Vagina (tissue), 2 donors: ENCODE data around the gene MLYCD. TPM values are rescaled to one million over a fixed set of nuclear protein-coding genes. Genes with fewer than 3 reads are reported as not detected.

Experiments used
- DNase-seq, 2 donors: peaks; one replicate each; pipeline ENCODE4 v3.0.0-alpha.2; 2017; ENCODE audit errors: extremely low spot score in 2 of 2
- H3K27ac ChIP-seq: fragments of 200-600 bp; sonication (generic); one replicate; pipeline ENCODE4 v1.5.1; 2019
- H3K27me3 ChIP-seq: fragments of 200-600 bp; sonication (generic); one replicate; pipeline ENCODE4 v1.5.1; 2019
- H3K36me3 ChIP-seq, 2 donors: fragments of 200-600 bp; sonication (generic); one replicate each; pipeline ENCODE4 v1.5.1; 2017 to 2019
- H3K4me1 ChIP-seq: fragments of 200-600 bp; sonication (generic); one replicate; pipeline ENCODE4 v1.5.1; 2019
- H3K4me3 ChIP-seq, 2 donors: fragments of 200-600 bp; sonication (generic); 1 replicate in 1 of 2; 2 replicates in 1 of 2; pipeline ENCODE4 v1.5.1; 2016 to 2019
- H3K9me3 ChIP-seq: fragments of 200-600 bp; sonication (generic); one replicate; pipeline ENCODE4 v1.5.1; 2019
- POLR2A ChIP-seq, 2 donors: fragments of 450-650 bp; IDR thresholded peaks; one replicate each; pipeline ENCODE4 v1.6.1; 2017; ENCODE audit warnings: antibody characterized with exemption in 2 of 2, mild to moderate bottlenecking in 2 of 2, moderate library complexity in 2 of 2
- POLR2AphosphoS5 ChIP-seq, 2 donors: sonication (generic); formaldehyde crosslinking; IDR thresholded peaks; one replicate each; pipeline ENCODE4 v1.9.0; 2017; ENCODE audit warnings: antibody characterized with exemption in 2 of 2, mild to moderate bottlenecking in 2 of 2, low read depth in 1 of 2; ENCODE audit not compliant: insufficient read depth in 1 of 2
- intact Hi-C: fragments of 100-400 bp; cut with DNase I; formaldehyde crosslinking; loops from one replicate; pipeline ENCODE4 v1.15.1; 2023
- total RNA-seq: library from RNA; depleted of rRNA; stranded (reverse); fragments of >200 nt; gene quantifications from one replicate; pipeline ENCODE4 v1.2.3, GENCODE V29; 2016
- TF ChIP-seq, protein P1 (sequence below), 3 experiments: fragments of 450-650 bp in 2 of 3; fragments of 200-600 bp in 1 of 3; sonication (generic) in 1 of 3; IDR thresholded peaks; one replicate each; pipeline ENCODE4 v1.5.1; 2017 to 2019; ENCODE audit warnings: antibody characterized with exemption in 3 of 3, mild to moderate bottlenecking in 2 of 3, moderate library complexity in 2 of 3

Gene MLYCD
- total RNA-seq, 1 donor from 2014 or later, result 8.8 TPM

DNA sequence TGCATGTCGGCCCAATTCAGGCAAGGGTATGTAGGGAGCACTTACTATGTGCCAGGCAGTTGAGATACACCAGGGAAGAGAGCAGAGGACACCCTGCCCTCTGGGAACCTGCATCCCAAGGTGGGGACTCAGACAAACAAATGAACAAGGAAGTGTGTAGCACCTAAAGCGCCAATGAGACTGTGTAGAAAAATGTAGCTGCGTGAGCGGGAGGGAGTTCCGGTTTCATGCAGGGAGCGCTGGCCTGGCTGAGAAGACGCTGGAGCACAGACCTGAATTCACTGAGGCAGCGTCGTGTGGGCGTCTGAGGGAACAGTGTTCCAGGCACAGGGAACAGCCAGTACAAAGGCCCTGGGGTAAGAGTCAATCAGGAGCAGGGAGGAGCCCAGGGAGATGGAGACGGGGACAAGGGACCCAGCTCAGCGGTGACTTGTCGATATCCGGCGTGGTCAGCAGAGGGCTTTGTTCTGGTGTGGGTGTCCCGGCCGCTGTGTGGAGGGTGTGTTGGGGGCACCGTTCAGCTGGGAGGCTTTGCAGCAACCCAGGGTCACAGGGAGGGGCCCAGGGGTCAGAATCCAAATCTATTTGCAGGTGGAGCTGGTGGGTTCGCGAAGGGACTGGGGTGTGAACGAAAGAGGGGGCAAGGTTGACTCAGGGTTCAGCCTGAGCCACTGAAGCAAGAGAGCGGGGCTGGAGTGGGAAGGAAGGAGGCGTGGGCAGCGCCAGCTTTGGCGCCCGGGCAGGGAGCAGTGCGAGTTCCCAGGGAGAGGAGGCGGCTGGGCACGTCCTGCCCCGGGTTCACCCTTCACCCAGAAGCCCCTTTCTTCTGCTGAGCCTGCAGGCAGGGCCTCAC is 36.3 kb downstream of the MLYCD start:
- intact Hi-C loops, result no loop called here
- Histone ChIP-seq H3K27ac (no peak overlapping the region), H3K4me3 (no peak overlapping the region), H3K4me1 (no peaks in the 10 kb centered on the region), H3K9me3 (no peaks in the 10 kb centered on the region), H3K36me3 (no peaks in the 10 kb centered on the region), H3K27me3 (no peaks in the 10 kb centered on the region)
- no peak for DNase-seq
- TF ChIP-seq POLR2AphosphoS5 (IDR thresholded peaks at IDR 0.05; ENCODE audit: insufficient read depth in 1 of 2, low read depth in 1 of 2) (no peak), POLR2A (IDR thresholded peaks at IDR 0.05) (no peak)
- TF ChIP-seq, protein P1, sequence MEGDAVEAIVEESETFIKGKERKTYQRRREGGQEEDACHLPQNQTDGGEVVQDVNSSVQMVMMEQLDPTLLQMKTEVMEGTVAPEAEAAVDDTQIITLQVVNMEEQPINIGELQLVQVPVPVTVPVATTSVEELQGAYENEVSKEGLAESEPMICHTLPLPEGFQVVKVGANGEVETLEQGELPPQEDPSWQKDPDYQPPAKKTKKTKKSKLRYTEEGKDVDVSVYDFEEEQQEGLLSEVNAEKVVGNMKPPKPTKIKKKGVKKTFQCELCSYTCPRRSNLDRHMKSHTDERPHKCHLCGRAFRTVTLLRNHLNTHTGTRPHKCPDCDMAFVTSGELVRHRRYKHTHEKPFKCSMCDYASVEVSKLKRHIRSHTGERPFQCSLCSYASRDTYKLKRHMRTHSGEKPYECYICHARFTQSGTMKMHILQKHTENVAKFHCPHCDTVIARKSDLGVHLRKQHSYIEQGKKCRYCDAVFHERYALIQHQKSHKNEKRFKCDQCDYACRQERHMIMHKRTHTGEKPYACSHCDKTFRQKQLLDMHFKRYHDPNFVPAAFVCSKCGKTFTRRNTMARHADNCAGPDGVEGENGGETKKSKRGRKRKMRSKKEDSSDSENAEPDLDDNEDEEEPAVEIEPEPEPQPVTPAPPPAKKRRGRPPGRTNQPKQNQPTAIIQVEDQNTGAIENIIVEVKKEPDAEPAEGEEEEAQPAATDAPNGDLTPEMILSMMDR (IDR thresholded peaks at IDR 0.05), result no peak

DNA sequence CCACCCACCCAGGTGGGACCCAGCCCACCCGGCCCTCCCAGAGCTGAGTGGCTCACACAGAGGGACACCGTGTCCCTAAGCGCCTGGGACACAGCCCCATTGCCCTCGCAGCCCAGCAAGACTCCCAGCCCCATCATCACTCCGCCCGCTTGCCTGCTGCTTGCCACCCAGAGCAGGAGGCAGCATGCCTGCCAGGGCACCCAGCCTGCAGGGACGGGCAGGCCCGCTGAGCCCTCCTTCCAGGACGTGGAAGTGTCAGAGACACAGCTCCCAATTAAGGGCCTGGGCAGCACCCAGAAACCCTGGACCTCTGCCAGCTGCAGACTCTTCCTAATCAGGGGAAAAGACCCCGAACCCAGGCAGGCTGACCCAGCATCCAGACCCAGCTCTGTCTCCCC is 36.9 kb downstream of the MLYCD start:
- intact Hi-C loops, result no loop called here
- H3K4me3 ChIP-seq, result no peak overlapping the region
- no peaks in the 10 kb centered on the region for H3K4me1 ChIP-seq

DNA sequence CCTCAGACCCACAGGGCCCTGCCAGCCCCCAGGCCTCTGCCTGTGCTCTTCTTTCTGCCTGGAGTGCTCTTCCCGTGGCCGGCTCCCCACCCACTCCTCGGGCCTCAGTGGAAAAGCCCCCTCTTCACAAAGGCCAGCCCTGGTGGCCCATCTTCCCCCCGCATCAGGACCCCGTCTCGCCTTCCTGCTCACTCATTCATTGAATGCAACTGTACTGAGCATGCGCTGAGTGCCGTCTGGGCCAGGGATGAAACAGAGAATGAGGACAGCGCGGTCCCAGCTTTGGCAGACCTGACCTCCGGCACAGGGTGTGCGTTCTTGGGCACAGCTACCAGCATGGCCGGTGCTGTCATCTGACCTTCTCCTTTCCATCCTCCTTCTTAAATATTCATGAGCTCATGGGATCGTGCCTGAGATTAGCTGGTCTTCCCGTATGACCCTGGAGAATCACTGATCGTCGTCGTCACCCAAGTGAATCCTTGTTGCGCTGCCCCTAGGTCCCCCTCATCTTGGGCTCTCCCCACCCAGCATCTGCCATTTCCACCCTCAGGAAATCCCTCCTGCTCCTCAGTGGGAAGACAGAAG is 37.8 kb downstream of the MLYCD start:
- no peak overlapping the region for H3K4me3 ChIP-seq
- TF ChIP-seq POLR2A (IDR thresholded peaks at IDR 0.05), result no peak
- TF ChIP-seq, protein P1 (IDR thresholded peaks at IDR 0.05), result no peak
- no peaks in the 10 kb centered on the region for H3K9me3 ChIP-seq
- no peaks in the 10 kb centered on the region for H3K36me3 ChIP-seq
- no peaks in the 10 kb centered on the region for H3K27me3 ChIP-seq
- no peak for DNase-seq
- no peak overlapping the region for H3K27ac ChIP-seq
- H3K4me1 ChIP-seq, result no peaks in the 10 kb centered on the region
- intact Hi-C loops, result no loop called here

More for the DNA sequence above, 36.9 kb downstream of the MLYCD start:
- Histone ChIP-seq H3K27me3 (no peaks in the 10 kb centered on the region), H3K27ac (no peak overlapping the region), H3K36me3 (no peaks in the 10 kb centered on the region), H3K9me3 (no peaks in the 10 kb centered on the region)
- TF ChIP-seq, protein P1 (IDR thresholded peaks at IDR 0.05), result no peak
- TF ChIP-seq POLR2AphosphoS5 (IDR thresholded peaks at IDR 0.05; ENCODE audit: insufficient read depth in 1 of 2, low read depth in 1 of 2), result no peak
- TF ChIP-seq POLR2A (IDR thresholded peaks at IDR 0.05), result no peak
- DNase-seq, result no peak

DNA sequence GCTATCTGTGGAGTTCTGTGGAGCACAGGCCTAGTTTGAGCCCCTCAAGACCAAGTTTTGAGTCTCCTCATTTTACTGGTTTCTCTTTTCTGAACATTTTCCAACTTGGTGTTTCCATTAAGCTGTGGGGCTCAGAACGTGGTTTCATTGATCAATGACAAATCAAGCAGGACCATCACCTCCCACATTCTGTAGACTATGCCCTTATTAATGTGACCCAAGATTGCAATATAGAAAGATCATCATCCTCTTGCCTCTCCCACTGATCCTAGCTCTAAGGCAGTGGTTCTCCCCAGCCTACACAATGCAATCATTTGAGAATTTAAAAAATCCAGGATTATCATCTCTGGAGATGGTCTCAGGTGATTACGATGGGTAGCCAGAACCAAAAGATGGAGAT is 38.4 kb downstream of the MLYCD start:
- H3K9me3 ChIP-seq, result no peaks in the 10 kb centered on the region
- H3K36me3 ChIP-seq, result no peaks in the 10 kb centered on the region
- intact Hi-C loops, result no loop called here
- no peak overlapping the region for H3K4me3 ChIP-seq
- no peak for TF ChIP-seq POLR2A (IDR thresholded peaks at IDR 0.05)
- TF ChIP-seq, protein P1 (IDR thresholded peaks at IDR 0.05), result no peak
- no peak for TF ChIP-seq POLR2AphosphoS5 (IDR thresholded peaks at IDR 0.05; ENCODE audit: insufficient read depth in 1 of 2, low read depth in 1 of 2)
- no peak for DNase-seq
- no peaks in the 10 kb centered on the region for H3K4me1 ChIP-seq
- no peak overlapping the region for H3K27ac ChIP-seq
- H3K27me3 ChIP-seq, result no peaks in the 10 kb centered on the region
